Activated T-cell treated with anti-CD3 and anti-CD28 coated beads for 1 hour (primary cell): ENCODE measurements around the gene ZNF674.

Experiments
- DNase-seq: peaks from one replicate; pipeline ENCODE4 v3.0.0-alpha.2; 2020; ENCODE audit warnings: low read depth

The ZNF674 gene

DNA sequence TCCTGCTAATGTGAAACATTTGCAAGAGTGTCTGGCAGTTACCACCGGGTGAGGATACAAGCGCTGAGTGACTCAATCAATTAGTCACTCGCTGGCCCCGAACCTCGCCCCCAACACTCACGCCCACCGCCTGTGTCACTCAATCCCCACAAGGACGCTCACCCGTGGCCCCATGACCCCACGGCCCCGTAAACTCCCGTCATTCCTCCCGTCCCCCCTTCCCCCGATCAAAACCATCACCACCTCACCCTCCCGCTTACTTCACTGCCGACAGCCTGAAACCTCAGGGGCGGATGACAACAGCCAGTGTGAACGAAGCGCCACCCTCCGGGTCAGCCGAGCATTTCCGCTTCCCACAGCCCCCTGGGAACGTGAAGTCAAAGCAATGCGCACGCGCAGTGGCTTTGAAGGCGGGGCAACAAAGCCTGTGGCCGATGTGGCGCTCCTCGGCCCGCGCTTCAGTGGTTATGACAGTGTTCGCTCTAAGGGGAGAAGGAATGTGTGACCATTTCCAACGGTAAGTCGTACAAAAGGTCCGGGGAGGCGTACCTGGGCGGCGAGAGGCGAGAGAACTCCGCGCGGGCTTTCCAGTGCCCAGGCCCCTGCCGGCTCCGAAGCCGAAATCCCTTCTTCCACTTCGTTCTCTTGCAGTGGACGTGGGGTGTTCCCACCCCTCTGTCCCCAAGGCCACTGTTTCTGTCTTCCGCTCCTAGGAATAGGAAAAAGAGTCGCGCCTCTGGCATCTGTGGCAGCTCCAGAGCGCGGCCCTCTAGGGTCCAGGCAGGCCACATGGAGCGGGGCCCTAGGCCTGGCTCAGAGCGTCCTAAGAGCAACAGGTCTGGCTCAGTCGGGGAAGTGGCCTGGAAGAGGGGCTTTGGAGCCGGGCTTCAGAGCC is at the start of gene ZNF674:
Gene ZNF674 (minus strand): TSS at position 311 of the 895 bp plus-strand sequence. CDS start 3,334 bp downstream, outside the sequence.
- DNase-seq: peak; percentile 89

DNA sequence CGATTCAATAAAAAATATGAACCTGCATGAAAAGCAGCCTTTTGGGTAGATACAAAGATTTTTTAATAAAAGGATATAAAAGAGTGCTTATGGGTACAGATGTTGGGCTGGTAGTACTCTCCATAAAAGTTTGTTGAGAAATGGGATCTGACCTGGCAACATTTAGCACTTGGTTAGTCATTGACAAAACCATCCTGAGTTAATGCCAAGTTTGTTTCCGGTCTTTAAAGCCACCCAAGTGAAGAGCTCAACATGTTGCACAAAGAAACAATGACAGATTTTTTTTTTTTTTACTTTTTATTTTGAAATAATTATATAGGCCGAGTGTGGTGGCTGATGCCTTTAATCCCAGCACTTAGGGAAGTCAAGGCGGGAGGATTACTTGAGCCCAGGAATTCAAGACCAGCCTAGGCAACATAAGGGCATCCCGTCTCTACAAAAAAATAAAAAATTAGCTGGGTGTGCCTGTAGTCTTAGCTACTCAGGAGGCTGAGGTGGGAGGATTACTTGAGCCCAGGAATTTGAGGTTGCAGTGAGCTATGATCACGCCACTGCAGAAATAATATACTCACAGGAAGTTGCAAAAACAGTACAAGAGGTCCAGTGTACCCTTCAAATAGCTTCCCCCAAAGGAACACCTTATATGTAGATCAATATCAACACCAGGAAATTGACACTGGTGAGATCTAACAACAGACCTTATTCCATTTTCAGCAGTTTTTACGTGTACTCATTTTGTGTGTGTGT is 44.9 kb upstream of the ZNF674 start:
- no peak for DNase-seq

DNA sequence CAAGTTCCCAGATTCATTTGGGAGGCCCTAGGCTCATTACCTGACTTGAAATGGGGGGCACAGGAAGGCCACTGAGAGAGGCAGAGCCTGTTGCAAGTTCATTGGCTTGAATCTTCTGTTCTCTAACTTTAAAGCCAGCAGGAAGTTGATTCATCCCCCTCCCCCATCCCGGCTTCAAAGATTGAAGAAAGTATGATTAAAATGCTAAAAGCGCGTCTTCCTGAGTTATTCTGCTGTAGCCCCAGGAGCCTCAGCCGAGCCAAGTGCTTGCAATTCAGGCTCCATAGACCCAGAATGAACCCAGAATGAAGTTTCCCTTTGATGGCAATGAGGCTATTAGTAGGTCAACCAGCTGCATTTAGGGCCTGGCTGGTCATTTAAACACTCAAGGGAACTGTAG is 43.0 kb upstream of the ZNF674 start:
- DNase-seq: peak; percentile 11

DNA sequence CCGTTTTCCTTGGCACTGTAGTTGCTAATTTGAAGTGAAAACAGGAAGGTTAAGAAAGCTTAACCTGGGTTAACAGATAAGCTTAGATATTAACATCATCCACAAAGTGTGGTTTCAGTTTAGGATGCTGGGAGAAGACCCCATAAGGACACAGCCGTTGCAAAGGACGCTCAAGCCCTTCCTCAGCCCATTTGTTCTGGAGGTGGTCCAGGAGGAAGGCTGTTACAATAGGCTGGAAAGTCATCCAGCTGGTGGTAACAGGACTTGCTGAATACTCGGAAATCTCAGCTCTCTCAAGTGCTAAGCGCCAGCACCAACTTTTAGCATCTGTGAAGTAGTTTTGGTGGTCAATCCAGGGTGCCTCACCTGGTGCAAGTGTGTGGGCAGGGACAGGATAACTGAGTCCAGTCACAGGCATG is 42.5 kb upstream of the ZNF674 start:
- no peak for DNase-seq

DNA sequence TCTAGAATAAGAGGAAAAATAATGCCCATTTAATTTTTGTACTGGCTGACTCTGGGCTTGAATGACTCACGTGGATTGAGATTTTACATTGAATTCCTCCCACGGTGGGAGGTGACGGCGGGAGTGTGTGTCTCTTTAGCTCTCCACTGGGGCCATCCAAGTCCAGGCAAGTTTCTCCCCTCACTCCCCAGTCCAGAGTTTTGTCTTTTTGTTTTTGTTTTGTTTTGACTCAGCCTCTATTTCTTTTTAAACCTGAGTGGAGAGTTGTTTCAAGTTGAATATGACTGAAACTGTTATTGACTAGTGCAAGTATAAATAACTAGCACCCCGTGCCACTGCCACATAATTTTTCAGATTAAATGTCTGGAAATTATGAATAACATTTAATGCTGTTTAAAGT is 41.9 kb upstream of the ZNF674 start:
- no peak for DNase-seq

DNA sequence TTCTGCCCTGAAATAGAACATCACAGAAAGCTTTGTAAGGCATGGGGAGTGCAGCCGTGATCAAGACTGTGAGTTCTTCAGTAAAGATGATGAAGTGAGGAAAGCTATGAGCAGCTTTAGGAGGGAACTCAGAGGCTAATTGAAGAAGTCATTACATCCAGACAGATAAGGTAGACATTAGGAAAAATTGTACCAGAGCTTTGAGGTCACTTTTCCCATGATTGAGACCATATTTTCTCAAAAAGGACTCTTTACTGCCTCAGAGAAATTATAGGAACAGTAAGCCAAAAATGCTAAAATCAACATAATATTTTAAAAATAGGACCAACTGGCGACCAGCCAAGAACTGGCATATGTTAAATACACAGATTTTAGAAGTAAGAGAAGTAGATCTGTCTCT is 39.5 kb upstream of the ZNF674 start:
- DNase-seq: no peak

DNA sequence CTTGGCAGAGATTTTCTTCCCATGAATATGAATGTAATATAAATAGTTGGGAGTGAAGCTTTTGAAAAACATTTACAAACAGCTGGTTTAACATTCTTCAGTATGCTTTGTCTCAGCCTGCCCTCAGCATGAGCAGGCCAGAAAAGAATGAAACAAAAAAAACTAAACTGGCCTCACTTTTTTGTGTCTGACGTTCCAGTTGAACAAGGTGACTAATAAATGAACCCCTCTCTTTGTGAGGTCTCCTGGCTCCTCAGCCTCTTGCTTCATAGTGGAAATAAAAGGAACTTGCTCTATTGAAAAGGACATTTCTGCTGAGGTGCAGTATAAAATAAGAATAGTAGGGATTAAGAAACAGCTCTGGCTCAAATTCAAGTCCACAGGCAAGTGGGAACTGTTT is 37.7 kb upstream of the ZNF674 start:
- DNase-seq: no peak

DNA sequence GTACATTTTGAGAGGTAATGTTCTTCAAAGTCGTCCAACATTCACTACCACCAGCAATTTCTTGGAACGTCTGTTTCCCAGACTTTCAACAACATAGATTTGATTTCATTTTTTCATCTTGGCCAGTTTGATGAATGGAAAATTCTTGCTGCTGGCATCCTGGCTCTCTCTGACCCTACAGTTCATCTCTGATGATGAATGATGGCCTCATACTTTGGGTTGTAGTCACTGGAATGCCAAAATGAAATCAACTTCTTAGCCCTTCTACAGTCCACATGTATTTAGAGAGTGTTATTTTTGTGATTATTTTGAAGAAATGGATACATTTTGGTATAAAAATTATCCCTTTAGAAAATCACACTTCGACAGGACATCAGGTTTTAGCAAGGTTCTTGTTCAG is 37.1 kb upstream of the ZNF674 start:
- no peak for DNase-seq

DNA sequence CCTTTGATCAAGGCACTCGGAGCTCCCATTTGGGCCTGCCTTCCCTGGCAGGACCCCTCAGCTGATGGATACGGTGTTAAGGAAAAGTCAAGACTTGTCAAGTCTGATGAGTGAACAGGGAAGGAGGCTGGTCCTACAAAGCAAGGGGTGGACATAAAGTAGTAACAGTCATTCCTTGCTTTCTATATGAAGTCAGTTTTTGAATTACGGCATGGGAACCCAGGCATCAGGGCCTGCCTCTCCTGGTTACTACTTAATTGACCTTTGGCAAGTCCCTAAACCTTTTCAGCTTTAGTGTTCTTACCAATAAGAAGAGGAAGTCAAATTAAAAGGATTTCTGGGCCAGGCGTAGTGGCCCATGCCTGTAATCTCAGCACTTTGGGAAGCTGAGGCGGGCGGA is 35.4 kb upstream of the ZNF674 start:
- no peak for DNase-seq

DNA sequence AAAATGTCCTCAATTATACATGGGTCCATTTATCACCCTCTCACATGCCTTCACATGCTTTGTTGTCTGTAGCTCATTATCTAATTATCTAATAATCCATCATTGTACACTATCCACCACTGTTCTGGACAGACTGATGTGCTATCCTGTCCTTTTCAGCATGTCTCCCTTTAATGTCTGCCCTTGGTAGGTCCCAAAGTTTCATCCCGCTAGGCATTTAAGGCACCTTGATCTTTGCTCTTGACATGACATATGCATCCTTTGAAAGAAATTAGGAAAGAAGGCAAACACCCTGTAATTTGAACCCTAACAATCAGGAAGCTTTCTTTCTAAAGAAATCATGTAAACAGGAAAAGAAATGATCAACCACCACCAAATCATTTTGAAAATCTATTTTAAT is 34.0 kb upstream of the ZNF674 start:
- DNase-seq: no peak

DNA sequence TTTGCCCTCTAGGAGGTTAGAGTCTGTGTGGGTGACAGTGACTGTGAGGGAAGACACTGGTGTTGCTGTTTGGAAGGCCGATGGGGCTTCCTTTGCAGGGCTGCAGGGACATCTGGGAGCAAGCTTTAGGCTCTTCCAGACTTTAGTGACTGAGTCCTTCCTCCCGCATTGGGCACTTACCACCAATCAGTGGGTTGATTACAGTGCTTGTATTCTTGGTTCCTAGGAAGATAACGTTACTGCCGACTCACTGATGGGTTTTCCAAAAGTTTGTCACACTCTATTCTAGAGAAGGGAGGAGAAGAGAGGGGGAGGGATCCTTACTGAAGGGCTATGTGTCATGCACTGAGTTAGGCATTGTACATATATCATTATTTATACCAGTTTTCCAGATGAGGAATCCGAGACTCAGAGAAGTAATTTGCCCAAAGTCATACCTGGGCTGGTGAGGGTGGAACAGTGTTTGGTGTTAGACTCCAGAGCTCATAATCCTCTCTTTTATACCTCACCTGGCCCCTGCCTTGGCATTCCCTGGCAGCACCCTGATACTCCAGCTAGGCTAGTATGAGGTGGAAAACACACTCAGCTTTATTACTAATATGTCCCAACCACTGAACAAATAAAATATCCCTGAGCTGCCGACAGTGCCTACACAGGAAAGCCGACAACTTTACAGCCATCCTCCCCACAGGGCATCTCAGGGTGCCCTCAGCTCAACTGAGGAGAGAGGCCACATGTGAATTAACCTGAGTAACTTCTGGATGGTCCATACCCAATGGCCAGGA is 32.2 kb upstream of the ZNF674 start:
- no peak for DNase-seq

DNA sequence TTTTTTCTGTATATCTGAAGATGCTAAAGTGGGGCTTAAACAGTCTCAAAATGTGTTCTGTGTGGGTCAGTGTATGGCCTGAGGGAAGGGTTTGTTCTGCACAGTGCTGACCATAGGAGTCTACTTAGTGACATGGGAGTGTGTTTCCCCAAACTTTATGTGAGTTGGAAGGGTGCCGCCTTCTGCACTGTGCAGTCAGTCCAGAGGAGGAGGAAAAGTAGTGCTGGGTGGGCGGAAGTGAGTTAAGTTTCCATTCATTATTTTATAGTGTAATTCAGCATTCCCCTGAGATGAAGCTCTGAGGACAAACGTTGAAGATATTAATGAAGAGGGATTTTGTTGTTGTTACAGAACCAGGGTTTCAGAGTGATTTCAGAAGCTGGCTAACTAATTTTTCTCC is 31.2 kb upstream of the ZNF674 start:
- no peak for DNase-seq

DNA sequence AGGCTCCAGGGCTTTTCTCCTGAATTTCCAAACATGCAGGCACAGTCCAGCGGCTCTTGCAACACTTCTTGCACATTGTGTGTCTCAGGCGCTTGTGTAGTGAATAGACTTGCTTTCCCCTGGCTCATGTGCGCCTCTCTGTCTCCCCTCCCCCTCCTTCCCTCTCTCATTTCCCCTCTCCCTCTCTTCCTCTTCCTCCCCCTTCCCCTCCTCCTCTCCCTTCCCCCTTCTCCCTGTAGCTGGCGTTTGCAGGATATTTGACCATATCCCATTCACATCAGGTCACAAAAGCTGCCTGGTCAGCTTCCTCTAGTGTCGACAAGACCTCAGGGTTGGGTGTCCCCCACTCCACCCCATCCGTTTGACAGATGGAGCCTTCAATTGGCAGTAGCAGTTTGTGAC is 30.8 kb upstream of the ZNF674 start:
- DNase-seq: no peak

DNA sequence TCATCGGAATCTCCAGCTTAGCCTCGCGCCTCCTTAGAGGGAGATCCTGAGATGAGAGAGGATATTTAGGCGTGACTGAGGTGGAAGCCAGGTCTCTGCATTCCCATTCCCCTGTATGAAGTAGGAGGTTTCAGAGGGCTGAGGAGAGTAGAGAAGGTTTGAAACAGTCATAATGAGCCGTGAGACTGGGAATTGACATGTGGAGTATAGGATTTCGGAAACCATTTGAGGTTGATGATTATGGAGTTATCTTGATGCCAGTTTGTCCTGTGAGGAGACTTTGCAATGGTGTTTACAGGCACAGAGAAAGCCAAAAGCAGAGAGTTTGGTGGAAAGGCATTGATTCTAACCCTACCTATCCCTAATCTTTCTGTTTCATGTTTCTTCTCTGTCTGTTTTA is 30.4 kb upstream of the ZNF674 start:
- DNase-seq: no peak

DNA sequence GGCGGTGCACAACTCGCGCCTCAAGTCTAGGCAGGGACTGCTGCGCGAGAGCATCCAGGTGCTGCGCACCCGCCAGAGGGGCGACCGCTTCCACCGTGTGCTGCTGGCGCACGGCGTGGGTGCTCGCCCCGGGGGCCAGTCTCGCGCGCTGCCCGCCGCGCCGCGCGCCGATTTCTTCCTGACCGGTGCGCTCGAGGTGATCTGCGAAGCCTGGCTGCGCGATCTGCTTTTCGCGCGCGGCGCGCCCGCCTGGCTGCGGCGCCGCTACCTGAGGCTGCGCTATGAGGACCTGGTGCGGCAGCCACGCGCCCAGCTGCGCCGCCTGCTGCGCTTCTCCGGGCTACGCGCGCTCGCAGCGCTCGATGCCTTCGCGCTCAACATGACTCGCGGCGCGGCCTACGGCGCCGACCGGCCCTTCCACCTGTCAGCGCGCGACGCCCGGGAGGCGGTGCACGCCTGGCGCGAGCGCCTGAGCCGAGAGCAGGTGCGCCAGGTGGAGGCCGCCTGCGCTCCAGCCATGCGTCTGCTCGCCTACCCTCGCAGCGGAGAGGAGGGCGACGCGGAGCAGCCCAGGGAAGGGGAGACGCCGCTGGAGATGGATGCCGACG is 29.7 kb upstream of the ZNF674 start:
- DNase-seq: peak; percentile 6

DNA sequence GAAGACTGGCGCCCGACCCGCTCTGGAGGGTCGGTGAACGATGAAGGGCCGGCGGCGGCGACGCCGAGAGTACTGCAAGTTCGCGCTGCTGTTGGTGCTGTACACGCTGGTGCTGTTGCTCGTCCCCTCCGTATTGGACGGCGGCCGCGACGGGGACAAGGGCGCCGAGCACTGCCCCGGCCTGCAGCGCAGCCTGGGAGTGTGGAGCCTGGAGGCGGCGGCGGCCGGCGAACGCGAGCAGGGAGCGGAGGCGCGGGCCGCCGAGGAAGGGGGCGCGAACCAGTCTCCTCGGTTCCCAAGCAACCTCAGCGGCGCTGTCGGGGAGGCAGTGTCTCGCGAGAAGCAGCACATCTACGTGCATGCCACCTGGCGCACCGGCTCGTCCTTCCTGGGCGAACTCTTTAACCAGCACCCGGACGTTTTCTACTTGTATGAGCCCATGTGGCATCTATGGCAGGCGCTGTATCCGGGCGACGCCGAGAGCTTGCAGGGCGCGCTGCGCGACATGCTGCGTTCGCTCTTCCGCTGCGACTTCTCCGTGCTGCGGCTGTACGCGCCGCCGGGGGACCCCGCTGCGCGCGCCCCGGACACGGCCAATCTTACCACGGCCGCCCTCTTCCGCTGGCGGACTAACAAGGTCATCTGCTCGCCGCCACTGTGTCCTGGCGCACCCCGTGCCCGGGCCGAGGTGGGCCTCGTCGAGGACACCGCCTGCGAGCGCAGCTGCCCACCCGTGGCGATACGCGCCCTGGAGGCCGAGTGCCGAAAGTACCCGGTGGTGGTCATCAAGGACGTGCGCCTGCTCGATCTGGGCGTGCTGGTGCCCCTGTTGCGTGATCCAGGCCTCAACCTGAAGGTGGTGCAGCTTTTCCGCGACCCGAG is 28.9 kb upstream of the ZNF674 start:
- peak; percentile 43 for DNase-seq

DNA sequence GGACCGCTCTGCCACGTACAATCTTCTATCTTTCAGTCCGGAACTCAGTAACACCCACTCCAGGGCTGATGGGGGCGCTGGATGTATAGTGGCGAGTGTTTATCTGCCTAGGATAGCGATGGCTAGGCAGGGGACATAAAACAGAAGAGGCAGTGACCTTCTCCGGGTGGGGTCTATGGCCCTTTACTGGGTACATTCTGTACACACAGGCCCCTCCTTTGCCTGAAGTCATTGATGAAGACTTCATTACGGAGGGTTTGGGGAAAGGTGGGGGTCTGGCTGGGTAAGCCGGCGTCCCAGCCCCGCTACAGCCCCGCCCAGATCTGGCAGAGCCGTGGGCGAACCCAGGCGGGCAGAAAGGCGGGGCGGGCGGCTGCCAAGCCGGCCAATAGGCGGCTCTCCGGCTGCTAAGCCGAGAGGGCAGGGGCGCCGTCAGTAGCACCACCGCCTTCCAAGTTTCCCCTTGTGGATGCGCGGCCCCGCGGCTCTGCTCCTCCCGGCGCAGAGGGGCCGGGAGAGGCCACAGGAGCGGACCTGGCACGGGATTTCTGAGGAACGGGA is 28.2 kb upstream of the ZNF674 start, which contains the start of gene CHST7:
Gene CHST7 (plus strand): TSS at position 435 of the 561 bp plus-strand sequence. CDS start 167 bp downstream, outside the sequence.
- peak; percentile 37 for DNase-seq

DNA sequence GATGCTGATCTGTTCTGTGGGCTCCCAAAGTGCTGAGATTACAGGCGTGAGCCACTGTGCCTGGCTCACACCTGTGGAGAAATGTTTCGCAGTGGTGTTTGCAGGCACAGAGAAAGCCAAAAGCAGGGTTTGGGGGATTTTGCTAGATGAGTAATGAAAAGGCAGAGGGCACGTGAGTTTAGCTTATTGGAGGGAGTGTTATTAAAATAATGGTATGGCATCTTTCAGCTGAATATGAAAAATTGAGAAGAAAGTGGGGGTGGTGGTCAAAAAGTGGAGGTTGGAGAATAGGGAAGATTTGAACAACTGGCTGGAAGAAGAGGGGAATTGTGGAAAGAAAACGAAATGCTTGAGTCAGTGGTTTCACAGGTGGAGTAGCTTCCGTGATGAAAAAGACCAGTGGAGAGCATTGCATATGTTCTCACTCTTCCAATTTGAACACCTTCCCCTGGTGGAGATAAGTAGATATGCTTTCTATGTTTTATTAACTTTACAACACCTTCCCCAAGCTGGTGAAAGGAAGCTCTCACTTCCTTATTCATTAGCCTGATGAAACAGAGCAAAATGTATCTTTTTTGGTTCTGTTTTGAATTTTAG is 27.2 kb upstream of the ZNF674 start:
- DNase-seq: no peak

DNA sequence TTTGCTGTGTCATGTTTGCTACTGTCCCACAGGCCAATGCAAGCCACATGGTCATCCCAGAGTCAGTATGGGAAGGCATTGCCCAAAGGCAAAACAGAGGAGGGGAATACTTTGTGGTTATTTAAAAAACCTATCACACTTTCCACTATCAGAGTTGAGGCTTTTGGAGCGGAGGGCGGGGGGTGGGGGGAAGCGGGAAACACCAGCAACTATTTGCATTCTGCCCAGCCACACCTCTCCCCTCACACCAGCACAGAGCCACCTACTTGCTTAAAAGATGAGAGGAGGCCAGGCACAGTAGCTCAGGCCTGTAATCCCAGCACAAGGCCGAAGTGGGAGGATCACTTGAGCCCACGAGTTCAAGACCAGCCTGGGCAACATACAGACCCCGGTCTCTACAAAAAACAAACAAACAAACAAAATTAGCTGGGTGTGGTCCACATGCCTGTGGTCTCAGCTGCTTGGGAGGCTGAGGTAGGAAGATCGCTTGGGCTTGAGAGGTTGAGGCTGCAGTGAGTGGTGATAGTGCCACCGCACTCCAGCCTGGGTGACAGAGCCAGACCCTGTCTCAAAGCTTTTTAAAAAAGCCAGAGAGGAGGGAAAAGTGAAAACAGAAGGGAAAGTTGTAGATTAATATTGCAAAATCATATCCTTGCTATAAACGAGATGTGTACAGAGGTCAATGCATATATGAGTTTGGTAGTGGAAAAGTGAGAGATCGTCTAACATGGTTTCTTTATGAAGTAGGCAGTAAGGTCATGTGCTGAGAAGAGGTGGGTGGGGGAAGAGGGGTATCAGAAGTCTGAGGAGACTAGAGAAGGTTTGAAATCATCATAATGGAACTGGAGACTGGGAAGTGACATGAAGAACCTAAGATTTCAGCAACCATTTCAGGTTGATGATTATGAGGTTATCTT is 26.5 kb upstream of the ZNF674 start:
- DNase-seq: no peak
